Measurements from ENCODE around the gene STXBP6. TPM values are rescaled to one million over a fixed set of nuclear protein-coding genes. Genes with fewer than 3 reads are reported as not detected.

STXBP6 gene
- total and polyA plus RNA-seq, 2 donors (not counting 3 experiments of a cell fraction or from before 2014, with no cell fraction given): 0.06 TPM; not detected in 1

DNA sequence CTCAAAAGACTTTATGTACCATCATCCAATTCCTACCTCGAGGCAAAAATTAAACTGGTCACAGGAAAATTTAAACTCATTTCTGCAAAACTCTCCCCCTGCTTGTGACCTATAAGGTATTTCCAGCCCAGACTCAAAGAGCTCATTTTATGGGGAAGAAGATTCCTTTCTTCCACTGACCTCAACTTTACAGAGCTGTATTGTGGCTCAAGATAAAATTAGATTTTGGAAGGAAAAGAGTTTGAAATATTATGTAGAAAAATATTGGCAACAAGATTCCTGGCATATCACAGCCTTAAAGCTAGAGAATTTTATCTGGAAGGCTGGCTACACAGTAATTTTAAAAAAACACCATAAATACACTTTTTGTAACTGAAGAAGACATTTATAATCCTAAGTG, 91.7 kb downstream of the STXBP6 start:
- Histone ChIP-seq H3K36me3 (ENCODE audit: control insufficient read depth in 2 of 2, extremely low read depth in 1 of 2, insufficient read depth in 2 of 2, low read length in 2 of 2) (no peaks in the 10 kb centered on the region), H3K4me1 (ENCODE audit: control insufficient read depth, extremely low read depth, insufficient read depth, low read length) (no peaks in the 10 kb centered on the region), H3K27me3 (ENCODE audit: control insufficient read depth in 2 of 2, insufficient read depth in 2 of 2, low read length in 2 of 2) (no peaks in the 10 kb centered on the region), H3K4me3 (replicated peaks in 1 of 3; ENCODE audit: insufficient read depth in 1 of 3, low read depth in 1 of 3, low read length in 3 of 3) (no peak overlapping the region), H3K79me2 (ENCODE audit: control insufficient read depth, insufficient read depth, low read length) (no peaks in the 10 kb centered on the region), H3K27ac (ENCODE audit: insufficient read depth, low read depth, low read length) (no peak overlapping the region), H2AFZ (ENCODE audit: low read depth, low read length) (no peak overlapping the region), H3K4me2 (ENCODE audit: insufficient read depth, low read length) (no peak overlapping the region), H3K9me3 (replicated peaks; ENCODE audit: control insufficient read depth, insufficient read depth, low read length) (no peaks in the 10 kb centered on the region), H4K20me1 (replicated peaks; ENCODE audit: control insufficient read depth, extremely low read depth, insufficient read depth, low read length) (no peaks in the 10 kb centered on the region), H3K9me1 (replicated peaks; ENCODE audit: control insufficient read depth, extremely low read depth, insufficient read depth, low read length) (no peaks in the 10 kb centered on the region), H3K9ac (replicated peaks; ENCODE audit: extremely low read depth, insufficient read depth, low read length) (no peak overlapping the region)
- dilution Hi-C loops (cut with MboI; ENCODE audit: extremely low pct_ligation_motif_present, low sequenced_read_pairs): no loop called here
- TF ChIP-seq GATA2 (IDR thresholded peaks at IDR 0.05; ENCODE audit: insufficient read depth, insufficient read length, low read depth, low read length) (no peak), FOS (IDR thresholded peaks at IDR 0.05; ENCODE audit: borderline replicate concordance, insufficient read depth, low read length) (no peak), JUN (IDR thresholded peaks at IDR 0.05; ENCODE audit: borderline replicate concordance, insufficient read depth, insufficient read length, low read depth) (no peak), POLR2A (IDR thresholded peaks at IDR 0.05; ENCODE audit: low read depth, low read length) (no peak), EZH2 (IDR thresholded peaks at IDR 0.05; ENCODE audit: borderline replicate concordance, low read depth, low read length, severe bottlenecking) (no peak), POLR2AphosphoS5 (IDR thresholded peaks at IDR 0.05; ENCODE audit: insufficient read depth, low read depth, low read length) (no peak), MYC (IDR thresholded peaks at IDR 0.05; ENCODE audit: low read depth, low read length) (no peak)
- TF ChIP-seq, protein P1, sequence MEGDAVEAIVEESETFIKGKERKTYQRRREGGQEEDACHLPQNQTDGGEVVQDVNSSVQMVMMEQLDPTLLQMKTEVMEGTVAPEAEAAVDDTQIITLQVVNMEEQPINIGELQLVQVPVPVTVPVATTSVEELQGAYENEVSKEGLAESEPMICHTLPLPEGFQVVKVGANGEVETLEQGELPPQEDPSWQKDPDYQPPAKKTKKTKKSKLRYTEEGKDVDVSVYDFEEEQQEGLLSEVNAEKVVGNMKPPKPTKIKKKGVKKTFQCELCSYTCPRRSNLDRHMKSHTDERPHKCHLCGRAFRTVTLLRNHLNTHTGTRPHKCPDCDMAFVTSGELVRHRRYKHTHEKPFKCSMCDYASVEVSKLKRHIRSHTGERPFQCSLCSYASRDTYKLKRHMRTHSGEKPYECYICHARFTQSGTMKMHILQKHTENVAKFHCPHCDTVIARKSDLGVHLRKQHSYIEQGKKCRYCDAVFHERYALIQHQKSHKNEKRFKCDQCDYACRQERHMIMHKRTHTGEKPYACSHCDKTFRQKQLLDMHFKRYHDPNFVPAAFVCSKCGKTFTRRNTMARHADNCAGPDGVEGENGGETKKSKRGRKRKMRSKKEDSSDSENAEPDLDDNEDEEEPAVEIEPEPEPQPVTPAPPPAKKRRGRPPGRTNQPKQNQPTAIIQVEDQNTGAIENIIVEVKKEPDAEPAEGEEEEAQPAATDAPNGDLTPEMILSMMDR (IDR thresholded peaks at IDR 0.05; ENCODE audit: extremely low read depth in 1 of 2, insufficient read depth in 1 of 2, low read depth in 1 of 2, low read length in 2 of 2): no peak
- TF ChIP-seq, protein P2, sequence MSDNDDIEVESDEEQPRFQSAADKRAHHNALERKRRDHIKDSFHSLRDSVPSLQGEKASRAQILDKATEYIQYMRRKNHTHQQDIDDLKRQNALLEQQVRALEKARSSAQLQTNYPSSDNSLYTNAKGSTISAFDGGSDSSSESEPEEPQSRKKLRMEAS (IDR thresholded peaks at IDR 0.05; ENCODE audit: insufficient read depth, insufficient read length): no peak
- CTCF ChIA-PET: no interaction called here
- intact Hi-C loops (cut with micrococcal nuclease): no loop called here
- BruUV-seq (replicated peaks): no TSS peak
- no peak for DNase-seq (ENCODE audit: low read depth, low spot score)
- POLR2A ChIA-PET: no interaction called here
- FAIRE-seq: no peak

Data from endothelial cell of umbilical vein (primary cell).